NCI-H2196 (cell line): ENCODE data around the gene RRP36.
A peak's percentile ranks its signal among the peaks of the same experiment; 100 is the strongest.
"Not testable (repeated sequence)": the region's sequence is repeated elsewhere in the genome, so short reads cannot be mapped to it uniquely, and the experiment has no call there.

ENCODE experiments used
- DNase-seq: peaks from one replicate; lab custom pipeline; 2025; ENCODE audit not compliant: unreplicated experiment; lab: John Stamatoyannopoulos, UW

Gene RRP36

DNA sequence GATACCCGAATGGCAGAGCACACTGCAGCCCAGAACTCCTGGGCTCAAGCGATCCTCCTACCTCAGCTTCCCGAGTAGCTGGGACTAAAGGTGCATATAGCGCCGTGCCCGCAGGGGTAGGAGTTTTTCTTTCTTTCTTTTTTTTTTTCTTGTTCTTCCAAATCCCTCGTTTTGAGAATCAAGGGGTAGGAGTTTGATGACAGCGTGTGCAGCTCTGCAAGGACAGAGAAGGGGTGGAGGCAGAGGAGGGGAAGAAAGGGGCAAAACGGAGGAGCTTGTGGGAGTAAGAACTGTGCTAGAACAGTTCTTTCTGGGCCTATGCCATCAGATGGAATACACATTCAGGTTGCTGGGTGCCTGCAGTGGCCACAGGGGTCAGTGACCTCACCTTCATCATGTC is 15.3 kb downstream of the RRP36 start:
- DNase-seq = no peak

DNA sequence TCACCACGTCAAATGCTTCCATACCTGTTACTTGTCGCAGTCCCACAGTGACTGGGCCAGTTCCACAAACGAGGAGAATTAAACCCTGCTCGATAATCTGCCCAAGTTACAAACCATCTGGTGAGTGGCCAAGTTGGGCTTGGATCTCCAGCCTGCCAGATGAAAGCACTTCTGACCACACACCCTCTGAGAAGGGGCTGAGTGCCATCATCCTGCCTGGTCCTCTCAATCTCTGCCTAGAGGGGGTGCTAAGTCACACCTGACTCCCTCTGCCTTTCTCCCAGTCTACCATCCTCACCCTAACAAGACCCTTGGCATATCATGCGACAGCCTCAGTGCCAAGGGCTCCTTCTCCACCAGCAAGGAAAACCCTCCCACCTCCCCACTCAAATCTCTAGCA is 15.8 kb downstream of the RRP36 start:
- DNase-seq = no peak

DNA sequence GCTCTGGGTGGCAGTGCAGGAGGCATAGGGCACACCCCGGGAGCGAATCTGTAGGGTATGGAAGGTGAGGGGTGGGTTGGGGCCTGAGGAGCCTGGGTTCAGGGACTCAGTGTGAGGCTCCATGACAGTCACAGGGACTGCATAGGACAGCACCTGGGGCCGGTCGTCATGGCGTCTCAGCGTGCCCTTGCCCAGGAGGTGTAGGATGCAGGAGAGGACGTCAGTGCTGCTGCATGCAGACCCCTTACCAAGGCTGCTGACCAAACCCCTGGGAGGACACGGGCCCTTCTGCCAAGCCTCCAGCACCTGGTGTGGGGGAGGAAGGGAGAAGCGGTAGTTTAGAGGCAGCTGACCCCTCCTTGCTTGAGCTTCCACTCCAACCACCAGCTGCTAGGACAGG is 16.3 kb downstream of the RRP36 start:
- DNase-seq = no peak

DNA sequence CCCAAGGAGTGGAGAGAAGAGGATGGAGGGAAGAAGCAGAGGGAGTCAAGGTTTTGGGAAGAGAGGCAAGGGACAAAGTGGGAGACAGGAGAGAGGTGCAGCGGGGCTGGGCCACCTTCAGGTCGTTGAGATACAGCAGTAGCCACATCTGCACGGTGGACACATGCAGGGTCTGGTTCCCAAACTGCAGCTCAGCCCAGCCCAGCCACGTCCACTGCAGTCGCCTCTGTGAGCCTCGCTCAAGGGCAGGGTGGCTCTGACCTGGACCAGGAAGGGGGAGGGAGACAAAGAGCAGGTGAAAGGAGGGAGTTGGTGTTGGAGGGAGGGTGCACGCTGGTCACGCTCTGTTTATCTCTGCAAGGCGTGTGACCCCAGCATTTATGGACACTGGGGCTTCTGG is 17.3 kb downstream of the RRP36 start:
- no peak for DNase-seq

DNA sequence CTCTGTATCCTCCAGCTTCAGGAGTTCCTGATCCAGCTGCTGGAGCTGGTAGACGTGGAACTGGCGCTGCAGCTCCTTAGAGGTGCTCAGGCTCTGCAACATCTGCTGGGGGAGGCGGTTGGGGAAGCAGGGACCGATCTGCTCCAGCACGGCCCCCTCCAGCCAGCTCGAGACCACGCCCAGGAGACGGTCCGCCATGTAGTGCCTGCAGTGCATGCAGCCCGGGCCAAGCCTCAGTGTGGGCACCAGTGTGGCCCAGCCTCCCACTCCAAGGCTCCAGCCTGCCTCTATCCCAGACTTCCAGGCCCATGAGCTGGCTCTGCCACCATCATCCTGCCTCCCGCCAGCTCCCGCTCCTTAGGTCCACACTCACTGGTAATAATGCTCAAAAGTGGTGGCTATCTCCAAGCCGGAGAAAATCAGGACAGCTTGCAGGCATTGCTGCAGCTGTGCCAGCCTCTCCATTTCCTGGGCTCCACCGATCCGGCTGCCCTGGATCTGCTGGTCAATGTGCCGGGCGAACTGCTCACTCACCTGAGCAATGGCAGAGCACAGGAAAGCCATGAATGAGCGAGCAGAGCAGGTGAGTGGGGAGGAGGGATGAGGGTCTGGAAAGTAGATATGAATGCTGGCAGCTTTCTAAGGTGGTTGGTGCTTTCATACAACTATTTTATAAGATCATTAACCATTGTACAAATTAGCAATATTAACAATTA is 19.3 kb downstream of the RRP36 start:
- no peak for DNase-seq

DNA sequence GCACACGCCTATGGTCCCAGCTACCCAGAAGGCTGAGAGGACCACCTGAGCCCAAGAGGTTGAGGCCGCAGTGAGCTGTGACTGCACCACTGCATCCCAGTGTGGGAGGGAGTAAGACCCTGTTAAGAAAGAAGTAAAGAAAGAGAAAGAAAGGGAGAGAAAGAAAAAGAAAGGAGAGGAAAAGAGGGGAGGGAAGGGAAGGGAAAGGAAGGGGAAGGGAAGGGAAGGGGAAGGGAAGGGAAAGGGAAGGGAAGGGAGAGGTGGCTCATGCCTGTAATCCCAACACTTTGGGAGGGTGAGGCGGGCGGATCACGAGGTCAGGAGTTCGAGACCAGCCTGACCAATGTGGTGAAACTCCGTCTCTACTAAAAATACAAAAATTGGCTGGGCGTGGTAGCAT is 20.1 kb downstream of the RRP36 start:
- not testable (repeated sequence) for DNase-seq

DNA sequence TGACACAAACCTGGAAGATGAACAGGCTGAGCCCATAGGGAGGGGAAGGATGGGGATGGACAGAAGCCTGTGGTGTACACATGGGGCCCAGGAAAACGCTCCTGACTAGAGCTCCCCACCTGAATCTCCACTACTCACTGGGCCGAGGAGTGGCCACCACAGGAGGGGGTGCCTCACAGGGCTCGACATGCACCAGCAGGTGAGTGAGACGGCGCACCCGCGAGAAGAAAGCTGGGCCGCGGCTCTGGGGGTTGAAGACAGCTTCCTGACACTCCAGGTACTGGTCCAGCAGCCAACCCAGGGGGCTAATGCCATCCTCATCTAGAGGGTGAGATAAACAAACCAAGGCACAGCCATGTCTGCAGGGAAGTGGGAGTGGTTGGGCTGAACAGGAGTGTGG is 21.9 kb downstream of the RRP36 start:
- DNase-seq = no peak

DNA sequence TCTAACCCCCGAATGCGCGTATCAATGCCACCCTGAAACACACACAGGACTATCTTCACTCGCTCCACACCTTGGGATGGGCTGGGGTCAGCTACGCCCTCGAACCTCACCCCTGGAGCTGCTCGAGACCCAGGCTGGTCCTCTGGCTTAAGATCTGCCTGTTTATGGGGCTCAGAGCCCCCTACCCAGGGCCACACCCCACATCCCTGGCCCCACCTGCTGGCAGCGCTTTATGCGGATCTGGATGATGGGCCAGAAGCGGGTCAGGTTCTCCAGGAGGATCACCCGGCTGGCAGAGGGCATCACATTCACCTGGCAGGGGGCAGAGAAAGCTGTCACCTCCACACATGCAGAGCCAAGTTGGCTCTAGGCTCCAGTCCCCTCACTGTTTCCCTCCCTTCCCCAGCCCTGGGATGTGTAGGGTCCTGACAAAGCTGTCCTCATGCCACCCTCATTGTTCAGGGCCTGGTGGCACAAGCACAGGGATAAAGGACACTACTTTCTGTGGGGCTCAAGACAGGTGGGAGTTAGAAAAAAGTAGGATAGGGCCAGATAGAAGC is 24.0 kb downstream of the RRP36 start:
- no peak for DNase-seq

DNA sequence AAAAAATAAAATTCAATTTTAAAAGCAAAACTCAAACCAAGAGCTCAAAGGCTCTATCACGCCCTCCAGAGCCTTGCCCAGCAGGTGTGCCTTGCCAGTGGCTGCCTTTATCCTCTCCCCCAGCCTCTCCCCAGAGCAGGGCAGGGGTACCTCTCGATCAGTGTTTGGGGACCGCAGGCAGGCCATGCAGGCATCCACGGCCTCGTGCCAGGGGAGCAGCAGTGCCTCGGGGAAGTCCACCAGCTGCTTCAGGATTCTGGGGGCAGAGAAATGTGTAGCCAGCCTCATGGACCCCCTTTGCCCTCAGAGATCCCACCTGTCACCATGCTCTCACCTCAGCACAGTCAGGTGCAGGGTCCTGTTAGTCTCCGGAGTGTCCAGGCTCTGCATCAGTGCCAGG is 26.6 kb downstream of the RRP36 start:
- no peak for DNase-seq

DNA sequence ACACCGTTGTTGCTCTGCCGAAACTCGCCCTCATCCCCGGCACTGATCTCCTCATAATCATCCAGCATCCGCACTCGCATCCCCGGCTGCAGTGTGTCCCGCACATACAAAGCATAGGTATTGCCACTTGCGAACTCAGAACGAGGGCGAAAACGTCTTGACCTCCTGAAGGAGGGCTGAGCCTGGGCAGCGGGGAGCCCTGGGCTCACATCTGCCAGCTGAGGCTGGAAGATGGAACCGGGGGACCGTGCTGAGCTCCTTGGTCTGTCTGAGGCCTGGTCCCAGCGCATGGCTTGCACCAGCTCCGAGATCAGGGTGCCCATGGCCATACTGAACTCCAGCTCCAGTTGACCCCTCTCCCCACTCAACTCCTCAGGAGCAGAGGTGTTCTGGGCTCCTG is 29.6 kb downstream of the RRP36 start:
- DNase-seq = no peak

DNA sequence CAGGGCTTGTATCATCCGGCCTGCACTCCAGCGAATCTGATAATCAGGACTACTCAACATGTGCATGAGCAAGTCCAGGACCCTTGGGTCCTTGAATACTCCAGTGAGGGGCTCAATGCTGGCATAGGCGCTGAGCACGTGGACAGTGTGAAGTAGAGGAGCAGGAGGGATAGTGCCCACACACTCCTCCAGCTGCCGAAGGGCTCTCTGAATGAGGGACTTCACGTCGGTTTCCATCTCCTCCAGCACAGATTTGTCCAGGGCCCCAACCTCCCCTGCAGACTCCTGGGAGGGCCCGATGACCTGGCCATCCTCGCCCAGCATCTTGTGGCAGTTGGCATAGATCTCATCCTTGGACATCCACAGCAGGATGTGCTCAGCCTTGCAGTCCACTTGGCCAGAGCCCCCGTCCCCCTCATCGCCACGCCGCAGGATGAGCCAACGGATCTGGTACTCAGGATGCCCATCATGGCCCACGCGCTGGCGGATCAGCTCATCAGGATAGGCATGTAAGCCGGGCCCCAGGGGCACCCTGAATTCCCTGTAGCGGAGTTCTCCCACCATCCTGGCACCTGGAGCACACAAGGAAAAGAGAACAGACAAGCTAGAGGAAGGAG is 30.9 kb downstream of the RRP36 start:
- DNase-seq = no peak

DNA sequence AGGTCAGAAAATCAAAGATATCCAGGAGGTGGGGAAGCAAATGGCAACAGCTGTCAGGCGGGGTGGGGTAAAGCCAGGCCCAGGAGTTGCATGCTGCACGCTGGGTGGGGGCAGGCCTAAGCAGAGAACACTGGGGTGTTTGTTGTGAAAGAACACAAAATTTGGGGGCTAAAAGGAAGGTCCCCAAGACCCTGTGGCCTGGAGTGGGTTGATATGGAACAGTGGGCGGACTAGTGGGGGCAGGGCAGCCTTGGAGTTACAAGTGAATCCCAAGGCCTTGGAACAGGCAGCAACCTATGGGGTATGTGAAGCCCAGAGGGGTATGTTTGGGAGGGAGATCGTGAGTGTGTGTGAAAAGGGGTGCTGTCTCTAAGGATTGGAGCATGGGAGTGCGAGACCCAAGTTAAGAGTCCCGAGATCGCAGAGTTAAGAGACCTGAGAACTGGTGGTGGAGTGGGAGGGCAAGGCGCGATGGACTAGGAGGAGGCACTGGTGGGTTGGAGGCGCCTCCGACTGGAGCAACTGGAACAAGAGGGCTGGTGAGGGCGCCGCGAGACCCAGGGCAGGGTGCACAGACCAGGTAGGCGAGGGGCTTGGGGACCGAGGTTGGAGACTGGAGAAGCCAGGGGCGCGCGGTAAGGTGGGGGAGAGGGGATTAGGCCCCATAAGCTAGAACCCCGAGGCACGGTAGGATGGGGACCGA is 31.6 kb downstream of the RRP36 start:
- DNase-seq = no peak

DNA sequence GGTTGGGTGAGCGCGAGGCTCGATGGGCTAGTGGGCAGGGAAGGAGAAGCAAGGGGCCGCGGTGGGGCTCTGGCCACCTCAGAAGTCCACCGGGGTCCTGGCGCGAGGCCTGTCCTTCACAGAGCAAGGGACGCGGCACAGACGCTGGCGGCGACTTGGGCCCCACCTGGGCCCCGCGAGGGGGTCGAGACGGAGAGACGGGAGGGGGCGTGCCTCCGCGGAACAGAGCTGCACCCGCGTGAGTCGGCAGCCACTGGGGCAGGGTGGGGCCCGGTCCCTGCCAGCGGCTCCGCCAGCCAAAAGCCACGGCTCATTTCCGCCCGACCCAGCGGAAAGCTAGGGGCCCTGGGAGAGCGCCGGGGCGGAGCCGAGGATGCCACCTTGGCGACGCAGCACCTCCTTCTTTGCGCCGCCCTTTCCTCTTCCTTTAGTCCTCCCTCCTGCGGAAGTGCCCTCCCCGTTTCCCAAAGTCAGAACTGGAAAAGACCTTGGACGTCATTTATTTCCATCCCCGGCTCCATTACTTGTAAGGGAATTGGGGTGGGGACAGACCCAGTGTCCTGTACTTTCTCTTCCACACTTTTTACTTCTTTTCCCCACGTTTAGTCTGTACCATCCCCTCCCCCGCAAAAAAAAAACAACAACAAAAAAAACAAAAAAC is 32.3 kb downstream of the RRP36 start, which contains the start of gene CUL7:
Gene CUL7, minus strand, starts transcription at position 307 of the 661 bp plus-strand sequence. CDS start 1,063 bp downstream, outside the sequence.
- peak; percentile 95 for DNase-seq

DNA sequence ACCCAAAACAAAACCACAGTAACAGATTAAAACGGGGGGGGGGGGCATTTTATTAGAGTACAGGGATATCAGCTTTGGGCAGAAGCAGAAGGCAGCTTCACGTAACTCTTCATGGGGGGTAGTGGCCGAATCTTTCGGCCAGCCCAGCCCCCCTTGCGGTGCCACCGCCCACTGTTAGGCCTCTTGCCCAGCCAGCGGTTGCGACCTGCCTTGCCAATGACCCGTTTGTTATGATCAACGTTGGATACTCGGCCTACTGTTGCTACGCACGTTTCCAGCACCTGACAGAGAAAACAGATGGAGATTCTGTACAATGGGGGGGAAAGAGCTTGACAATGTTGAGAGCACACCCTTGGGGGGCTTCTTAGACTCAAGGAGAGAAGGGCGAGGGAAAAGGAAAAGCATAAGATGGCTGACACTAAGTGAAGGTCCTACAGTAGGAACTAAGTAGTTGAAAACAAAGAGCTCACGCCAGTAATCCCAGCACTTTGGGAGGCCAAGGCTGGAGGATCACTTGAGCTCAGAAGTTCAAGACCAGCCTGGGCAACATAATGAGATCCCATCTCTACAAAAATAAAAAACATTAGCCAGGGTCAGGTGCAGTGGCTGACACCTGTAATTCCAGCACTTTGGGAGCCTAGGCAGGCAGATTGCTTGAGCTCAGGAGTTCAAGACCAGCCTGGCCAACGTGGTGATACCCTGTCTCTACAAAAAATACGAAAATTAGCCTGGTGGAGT is 33.0 kb downstream of the RRP36 start:
- no peak for DNase-seq

DNA sequence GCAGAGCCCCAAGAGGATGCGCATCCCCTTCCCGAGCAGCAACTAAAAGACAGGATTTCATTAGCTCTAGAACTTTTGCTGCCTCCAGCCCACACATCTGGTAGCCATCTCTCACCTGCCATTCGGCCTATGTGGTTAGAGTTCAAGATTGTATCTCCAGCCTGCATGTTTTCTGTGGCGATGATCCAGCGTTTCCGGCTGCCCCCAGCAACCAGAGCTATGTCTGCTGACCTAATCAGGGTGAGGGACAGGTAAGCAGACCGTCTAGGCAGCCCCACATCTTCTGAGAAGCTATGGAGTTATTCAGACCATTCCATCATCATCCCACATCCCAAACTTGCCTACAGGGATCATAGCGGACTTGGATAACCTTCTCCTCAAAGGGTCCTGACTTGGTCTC is 34.5 kb downstream of the RRP36 start:
- DNase-seq = no peak

DNA sequence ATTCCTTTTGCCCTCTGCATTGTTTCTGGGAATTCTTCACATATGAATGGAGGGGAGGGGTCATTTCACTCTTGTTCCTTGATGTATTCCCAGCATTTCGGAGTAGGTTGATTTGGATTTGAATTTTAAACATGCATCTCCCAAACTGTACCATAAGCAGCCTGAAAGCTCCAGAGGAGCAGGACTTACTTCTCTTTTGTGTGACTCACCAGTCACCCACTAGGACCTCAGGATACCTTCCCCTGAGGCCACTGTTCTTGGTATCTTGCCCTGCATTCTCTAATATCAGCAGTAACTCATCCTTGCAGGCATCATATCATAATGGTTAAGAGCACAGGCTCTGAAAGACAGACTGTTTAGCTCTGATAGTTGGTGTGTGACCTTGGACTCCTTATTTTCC is 37.1 kb downstream of the RRP36 start:
- DNase-seq = no peak

DNA sequence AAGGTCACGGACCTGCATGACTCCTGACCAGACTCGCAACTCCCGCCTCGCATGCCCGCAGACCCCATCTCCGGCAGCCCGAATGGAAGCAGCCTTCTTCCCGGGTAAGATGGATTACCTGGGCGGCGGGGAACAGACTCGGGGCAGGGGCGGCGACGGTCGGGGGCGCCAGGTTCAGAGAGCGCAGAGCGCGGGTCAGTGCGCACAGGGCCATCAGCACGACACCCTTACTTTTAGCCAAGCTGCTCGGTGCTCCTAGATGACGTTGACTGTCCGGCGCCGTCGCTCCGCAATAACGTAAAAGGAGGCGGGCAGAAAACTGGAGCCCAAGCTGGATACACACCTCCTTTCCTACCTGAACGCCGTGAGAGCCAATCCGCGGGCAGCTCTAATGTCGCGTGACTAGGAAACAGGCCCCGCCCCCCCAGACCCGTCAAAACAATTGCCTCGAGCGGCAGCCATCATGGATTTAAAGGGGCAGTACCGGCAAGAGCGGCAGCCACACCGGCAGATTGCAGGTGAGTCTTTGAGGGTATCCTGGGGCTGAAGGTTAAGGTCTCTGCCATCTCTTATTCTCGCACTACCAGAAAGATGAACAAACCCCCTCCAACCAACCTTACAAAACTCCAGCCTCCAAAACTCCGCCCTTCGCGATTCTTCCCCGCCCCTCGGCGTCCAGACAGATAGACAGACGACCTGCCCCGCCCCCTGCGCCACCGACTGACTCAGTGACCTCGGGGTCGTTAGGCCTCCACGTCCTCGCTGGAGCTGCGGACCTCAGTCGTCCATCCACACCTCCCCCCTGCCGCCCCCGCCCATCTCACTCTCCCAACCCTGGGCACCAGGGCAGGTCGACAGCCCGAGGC is 38.0 kb downstream of the RRP36 start, which contains the start of the genes KLC4 and MRPL2:
Gene KLC4, plus strand, starts transcription at position 464 of the 866 bp plus-strand sequence. CDS start 1,705 bp downstream, outside the sequence.
Gene MRPL2, minus strand, starts transcription at position 267 of the 866 bp plus-strand sequence. Its CDS starts 53 bp downstream, at position 214.
- DNase-seq = peak; percentile 98

DNA sequence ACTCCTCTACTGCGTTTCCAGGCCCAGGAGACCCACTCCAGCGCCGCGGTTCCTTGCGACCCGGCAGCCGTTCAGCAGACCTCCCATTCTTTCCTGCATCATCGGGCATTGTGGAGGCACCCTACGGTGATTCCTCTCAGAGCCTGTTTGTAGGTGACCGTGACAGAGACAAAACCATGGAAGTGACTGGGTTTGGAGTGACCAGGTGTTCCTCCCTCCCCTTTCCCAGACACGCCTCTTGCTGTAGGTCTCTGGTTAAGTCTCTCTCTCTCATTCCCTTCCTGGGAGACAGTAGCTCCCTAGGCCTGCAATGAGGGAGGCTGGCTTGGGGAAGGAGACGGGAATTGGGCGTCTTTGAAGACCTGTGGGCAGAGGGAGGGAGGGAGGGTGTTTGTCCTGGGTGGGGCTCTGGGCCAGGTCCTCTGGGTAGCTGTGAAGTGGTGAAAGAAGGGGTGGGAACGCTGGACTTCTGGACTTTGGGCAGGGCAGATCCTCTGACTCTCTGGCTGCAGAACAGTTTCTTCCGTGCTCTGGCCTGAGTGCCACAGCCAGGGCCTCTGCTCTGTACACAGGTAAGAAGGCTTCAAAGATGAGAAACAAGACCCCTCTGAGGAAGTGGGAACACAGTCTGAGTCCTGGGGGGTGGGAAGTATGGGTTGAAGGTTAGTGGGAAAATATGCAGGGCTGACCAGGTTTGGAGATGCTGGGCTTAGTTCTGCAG is 38.8 kb downstream of the RRP36 start:
- DNase-seq = peak; percentile 35
